ENCODE measurements around the gene CGB2.
"Not testable (repeated sequence)": the region's sequence is repeated elsewhere in the genome, so short reads cannot be mapped to it uniquely, and the experiment has no call there.

CGB2 gene

DNA sequence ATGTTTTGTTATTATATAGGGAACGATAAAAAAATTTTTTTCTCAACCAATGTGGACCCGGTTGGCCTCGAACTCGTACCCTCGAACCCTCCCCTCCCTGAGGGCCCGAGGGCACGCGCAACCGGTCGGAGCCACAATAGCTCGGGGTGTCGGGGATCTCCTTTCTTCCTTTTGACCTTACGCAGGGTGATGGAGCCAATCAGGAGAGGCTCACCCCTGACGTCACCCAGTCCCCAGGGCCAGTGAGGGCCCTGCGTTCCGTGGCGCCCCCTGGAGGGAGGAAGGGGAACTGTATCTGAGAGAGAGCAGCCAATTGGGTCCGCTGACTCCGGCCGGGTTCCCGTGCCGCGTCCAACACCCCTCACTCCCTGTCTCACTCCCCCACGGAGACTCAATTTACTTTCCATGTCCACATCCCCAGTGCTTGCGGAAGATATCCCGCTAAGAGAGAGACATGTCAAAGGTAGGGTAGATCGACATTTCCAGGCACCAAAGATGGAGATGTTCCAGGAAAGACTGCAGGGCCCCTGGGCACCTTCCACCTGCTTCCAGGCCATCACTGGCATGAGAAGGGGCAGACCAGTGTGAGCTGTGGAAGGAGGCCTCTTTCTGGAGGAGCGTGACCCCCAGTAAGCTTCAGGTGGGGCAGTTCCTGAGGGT is at the start of gene CGB2:
Gene CGB2, plus strand, starts transcription at position 249 of the 660 bp plus-strand sequence. Its CDS starts 206 bp downstream, at position 455.
- not testable (repeated sequence) for DNase-seq (ENCODE audit: low spot score)

DNA sequence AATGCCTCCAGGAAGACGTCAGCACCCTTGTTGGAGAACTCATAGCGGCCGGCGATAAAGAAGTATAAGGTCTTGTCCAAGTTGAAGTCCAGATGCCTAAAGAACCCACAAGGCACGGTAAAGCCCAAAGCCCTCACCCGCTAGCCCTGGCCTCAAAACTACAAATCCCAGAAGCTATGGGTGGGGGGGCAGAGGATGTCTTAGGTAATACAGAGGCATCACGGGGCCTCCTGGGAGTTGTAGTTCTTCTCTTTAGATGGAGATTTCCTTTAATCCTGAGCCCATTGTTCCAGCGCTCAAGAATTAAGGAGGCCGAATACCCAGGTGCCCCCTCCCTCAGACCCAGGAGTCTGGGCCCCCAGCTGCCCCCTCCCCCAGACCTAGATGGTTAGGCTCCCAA is 49.4 kb upstream of the CGB2 start:
- no peak for DNase-seq (ENCODE audit: low spot score)

GRCh38 chr19:48985711-48986110 is 46.0 kb upstream of the CGB2 start:
- DNase-seq (ENCODE audit: low spot score), result no peak

- DNase-seq (ENCODE audit: low spot score), result no peak
Observed at GRCh38 chr19:48986211-48986610, 45.5 kb upstream of the CGB2 start.

GRCh38 chr19:48987323-48987722 is 44.4 kb upstream of the CGB2 start:
- no peak for DNase-seq (ENCODE audit: low spot score)

GRCh38 chr19:48988286-48988685 is 43.4 kb upstream of the CGB2 start:
- DNase-seq (ENCODE audit: low spot score), result no peak

- no peak for DNase-seq (ENCODE audit: low spot score)
Observed at GRCh38 chr19:48988860-48989259, 42.8 kb upstream of the CGB2 start.

GRCh38 chr19:48989701-48990291 is 41.9 kb upstream of the CGB2 start:
- no peak for DNase-seq (ENCODE audit: low spot score)

GRCh38 chr19:48990400-48990799 is 41.3 kb upstream of the CGB2 start:
- DNase-seq (ENCODE audit: low spot score), result no peak

DNA sequence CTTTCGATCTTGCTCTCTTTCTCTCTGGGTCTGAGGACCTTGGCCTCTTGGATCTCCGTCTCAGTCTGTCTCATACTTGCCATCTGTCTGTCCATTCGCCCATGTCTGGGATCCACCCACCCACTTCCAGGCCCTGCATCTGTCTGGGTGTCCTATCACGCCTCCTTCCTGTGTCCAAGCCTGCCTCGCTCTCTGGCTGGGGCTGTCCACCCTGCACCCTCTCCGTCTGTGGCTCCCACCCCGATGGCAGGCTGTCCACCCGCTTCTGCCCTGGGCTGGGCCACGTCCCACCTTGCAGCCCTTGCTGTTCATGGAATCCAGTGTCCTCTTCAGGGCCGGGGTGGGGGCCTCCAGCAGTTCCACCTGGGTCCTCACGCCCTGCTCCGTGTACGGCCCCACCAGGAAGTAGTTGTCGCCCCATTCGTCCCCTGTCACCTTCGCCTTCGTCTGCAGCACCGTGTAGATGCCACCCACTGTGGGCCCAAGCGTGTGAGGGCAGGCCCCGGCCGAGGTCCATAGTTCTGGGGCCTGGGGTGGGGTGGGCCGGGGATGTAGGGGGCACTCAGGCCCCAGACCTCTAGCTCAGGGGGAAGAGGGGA is 40.6 kb upstream of the CGB2 start:
- DNase-seq (ENCODE audit: low spot score), result no peak

GRCh38 chr19:48991873-48992580 is 39.7 kb upstream of the CGB2 start:
- DNase-seq (ENCODE audit: low spot score), result peak; percentile 89

- no peak for DNase-seq (ENCODE audit: low spot score)
Observed at GRCh38 chr19:48992581-48993174, 39.0 kb upstream of the CGB2 start.

GRCh38 chr19:48993175-48994034 is 38.3 kb upstream of the CGB2 start, which contains the start of the genes GYS1 and RUVBL2:
TSS of gene GYS1 (minus strand) at chr19:48993309. CDS start at chr19:48993112, 197 bp downstream.
TSS of gene RUVBL2 (plus strand) at chr19:48993887. CDS start at chr19:48993912, 25 bp downstream.
- peak; percentile 99 for DNase-seq (ENCODE audit: low spot score)

- peak; percentile 58 for DNase-seq (ENCODE audit: low spot score)
Observed at GRCh38 chr19:48994035-48994386, 37.7 kb upstream of the CGB2 start.

DNA sequence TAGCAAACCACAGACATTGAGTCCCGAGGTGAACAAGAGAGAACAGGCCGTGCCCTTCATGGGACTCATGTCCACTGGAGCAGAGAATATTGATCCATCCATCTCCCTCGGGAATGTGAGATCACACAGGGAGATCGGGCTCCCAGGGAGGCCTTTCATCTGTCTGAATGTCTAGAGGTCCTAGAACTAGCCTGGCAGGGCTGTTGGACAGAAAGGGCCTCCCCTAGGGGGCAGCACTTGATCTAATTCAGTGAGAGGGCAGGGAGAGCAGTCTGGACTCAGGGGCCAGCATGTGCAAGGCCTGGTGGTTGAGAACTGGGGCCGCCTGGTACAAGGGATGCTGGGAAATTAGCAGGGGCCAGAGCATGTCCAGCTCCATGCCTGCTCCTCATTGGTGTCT is 33.7 kb upstream of the CGB2 start:
- peak; percentile 64 for DNase-seq (ENCODE audit: low spot score)

DNA sequence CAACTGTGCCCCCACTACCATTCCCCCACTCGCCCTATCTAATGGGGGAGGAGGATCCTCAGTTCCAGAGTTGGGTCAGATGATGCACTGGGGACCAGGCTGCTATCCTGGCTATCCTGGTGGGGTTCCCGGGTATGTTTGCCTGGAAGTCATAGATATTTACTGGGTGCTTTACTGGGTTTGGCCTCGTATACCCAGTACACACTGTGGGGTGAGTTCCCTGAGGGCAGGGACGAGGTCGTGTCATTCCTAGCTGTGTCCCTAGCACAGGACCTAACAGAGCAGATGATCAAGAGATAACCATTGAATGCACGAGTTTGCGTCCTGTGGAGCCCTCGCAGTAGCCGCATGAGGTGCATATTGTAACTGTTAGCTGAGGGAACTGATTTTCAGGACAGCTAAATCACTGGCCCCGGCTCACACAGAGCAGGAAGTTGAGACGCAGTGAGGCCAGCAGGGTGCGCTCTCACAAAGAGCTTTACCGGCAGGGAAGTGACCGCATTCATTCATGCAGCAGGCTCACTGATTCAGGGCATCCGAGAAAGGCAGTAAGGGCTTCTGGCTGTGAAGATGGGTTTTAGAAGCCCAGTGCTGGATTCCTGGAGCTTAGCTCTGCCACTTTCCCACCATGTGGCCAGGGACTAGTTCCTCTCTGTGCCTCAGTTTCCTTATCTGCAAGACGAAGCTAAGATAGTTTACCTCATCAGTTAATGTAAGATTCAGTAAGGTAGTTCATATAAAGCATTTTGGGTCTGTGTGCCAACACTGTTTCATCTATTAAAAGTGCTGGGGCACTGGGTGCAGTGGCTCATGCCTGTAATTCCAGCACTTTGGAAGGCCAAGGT is 32.0 kb upstream of the CGB2 start:
- DNase-seq (ENCODE audit: low spot score), result peak; percentile 47

DNA sequence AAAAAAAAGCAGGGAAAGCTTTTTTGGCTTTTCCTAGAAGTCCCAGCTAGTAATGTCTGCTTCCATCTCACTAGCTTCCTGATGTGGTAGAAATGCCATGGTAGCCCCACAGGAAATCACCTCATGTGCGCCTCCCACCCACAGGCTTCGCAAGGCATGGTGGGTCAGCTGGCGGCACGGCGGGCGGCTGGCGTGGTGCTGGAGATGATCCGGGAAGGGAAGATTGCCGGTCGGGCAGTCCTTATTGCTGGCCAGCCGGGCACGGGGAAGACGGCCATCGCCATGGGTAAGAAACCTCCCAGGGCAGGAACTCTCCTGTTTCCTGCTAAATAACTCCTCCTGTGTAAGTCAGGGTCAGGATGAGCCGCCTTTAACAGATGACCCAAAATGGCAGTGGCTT is 27.6 kb upstream of the CGB2 start:
- DNase-seq (ENCODE audit: low spot score), result no peak

DNA sequence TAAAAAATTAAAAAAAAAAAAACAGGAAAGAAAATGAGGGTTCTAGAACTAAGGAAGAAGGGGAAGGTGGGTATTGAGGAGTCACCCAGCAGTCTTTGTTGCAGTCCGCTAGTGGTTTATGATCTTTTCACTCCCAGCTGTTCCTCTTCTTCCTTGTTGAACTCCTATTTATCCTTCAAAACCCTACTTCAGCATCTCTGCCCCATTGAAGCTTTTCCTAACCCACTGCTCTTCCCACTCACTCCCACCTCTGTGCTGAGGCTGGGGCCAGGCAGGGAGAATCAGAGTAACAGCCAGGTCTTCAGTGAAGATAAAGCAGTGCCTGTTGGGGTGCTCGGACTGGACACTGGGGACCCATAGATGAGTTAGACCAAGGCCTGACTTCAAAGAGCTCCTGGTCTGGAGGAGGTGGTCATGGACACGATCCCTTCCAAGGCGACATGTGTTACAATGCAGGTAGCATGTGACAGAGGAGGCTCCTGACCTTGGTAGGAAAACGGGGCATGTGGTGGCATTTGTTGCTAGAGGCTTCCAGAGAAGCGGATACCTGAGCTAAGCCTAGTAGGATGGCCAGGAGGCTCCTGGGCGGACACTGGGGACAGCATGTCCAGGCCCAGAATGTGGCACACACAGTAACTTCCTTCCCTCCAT is 26.6 kb upstream of the CGB2 start:
- no peak for DNase-seq (ENCODE audit: low spot score)

DNA sequence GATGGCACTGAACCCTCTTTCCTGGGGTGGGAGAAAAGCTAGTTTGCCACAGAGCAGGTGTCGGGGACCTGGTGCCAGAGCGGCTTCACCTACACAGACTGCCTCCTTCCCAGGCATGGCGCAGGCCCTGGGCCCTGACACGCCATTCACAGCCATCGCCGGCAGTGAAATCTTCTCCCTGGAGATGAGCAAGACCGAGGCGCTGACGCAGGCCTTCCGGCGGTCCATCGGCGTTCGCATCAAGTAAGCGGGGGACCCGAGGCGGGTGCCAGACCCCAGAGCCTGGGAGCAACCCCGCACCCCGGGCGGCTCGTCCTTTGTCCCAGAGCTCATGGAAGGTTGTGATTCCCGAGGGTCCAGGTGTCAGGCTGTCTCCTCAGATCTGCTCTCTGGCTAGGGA is 24.8 kb upstream of the CGB2 start:
- no peak for DNase-seq (ENCODE audit: low spot score)

GRCh38 chr19:49009828-49010227 is 21.9 kb upstream of the CGB2 start:
- no peak for DNase-seq (ENCODE audit: low spot score)

Measured in RKO (cell line).